ENCODE data around the gene NEU2.

The NEU2 gene

GRCh38 chr2:233035426-233036161, 3.1 kb downstream of the NEU2 start:
- Mint-ChIP-seq H3K4me1 (ENCODE audit: low read depth) (no peaks in the 10 kb centered on the region), H3K27ac (no peak overlapping the region), H3K9me3 (no peaks in the 10 kb centered on the region), H3K4me3 (no peak overlapping the region), H3K27me3 (no peaks in the 10 kb centered on the region), H3K36me3 (ENCODE audit: low read depth) (no peaks in the 10 kb centered on the region)
- intact Hi-C loops (cut with micrococcal nuclease), result no loop called here

GRCh38 chr2:233036162-233036838, 3.8 kb downstream of the NEU2 start:
- intact Hi-C loops (cut with micrococcal nuclease), result no loop called here
- H3K27me3 Mint-ChIP-seq, result no peaks in the 10 kb centered on the region
- H3K4me1 Mint-ChIP-seq (ENCODE audit: low read depth), result no peaks in the 10 kb centered on the region
- H3K36me3 Mint-ChIP-seq (ENCODE audit: low read depth), result no peaks in the 10 kb centered on the region
- H3K4me3 Mint-ChIP-seq, result no peak overlapping the region
- H3K27ac Mint-ChIP-seq, result no peak overlapping the region
- H3K9me3 Mint-ChIP-seq, result no peaks in the 10 kb centered on the region

- no peak overlapping the region for H3K27ac Mint-ChIP-seq
- H3K4me1 Mint-ChIP-seq (ENCODE audit: low read depth), result no peaks in the 10 kb centered on the region
- H3K9me3 Mint-ChIP-seq, result no peaks in the 10 kb centered on the region
- H3K27me3 Mint-ChIP-seq, result no peaks in the 10 kb centered on the region
- H3K4me3 Mint-ChIP-seq, result no peak overlapping the region
- H3K36me3 Mint-ChIP-seq (ENCODE audit: low read depth), result no peaks in the 10 kb centered on the region
- intact Hi-C loops (cut with micrococcal nuclease), result no loop called here
These were observed 4.6 kb downstream of the NEU2 start for GRCh38 chr2:233037078-233037477.

- no peaks in the 10 kb centered on the region for H3K36me3 Mint-ChIP-seq (ENCODE audit: low read depth)
- no peak overlapping the region for H3K4me3 Mint-ChIP-seq
- H3K4me1 Mint-ChIP-seq (ENCODE audit: low read depth), result no peaks in the 10 kb centered on the region
- H3K9me3 Mint-ChIP-seq, result no peaks in the 10 kb centered on the region
- intact Hi-C loops (cut with micrococcal nuclease), result no loop called here
- no peak overlapping the region for H3K27ac Mint-ChIP-seq
- H3K27me3 Mint-ChIP-seq, result no peaks in the 10 kb centered on the region
These were observed 6.9 kb downstream of the NEU2 start for GRCh38 chr2:233039212-233039845.

GRCh38 chr2:233039846-233040530, 7.5 kb downstream of the NEU2 start:
- Mint-ChIP-seq H3K36me3 (ENCODE audit: low read depth) (no peaks in the 10 kb centered on the region), H3K4me1 (ENCODE audit: low read depth) (no peaks in the 10 kb centered on the region), H3K9me3 (no peaks in the 10 kb centered on the region), H3K27ac (no peak overlapping the region), H3K27me3 (no peaks in the 10 kb centered on the region), H3K4me3 (no peak overlapping the region)
- intact Hi-C loops (cut with micrococcal nuclease), result no loop called here

- Mint-ChIP-seq H3K4me1 (ENCODE audit: low read depth) (no peaks in the 10 kb centered on the region), H3K9me3 (no peaks in the 10 kb centered on the region), H3K36me3 (ENCODE audit: low read depth) (no peaks in the 10 kb centered on the region), H3K27ac (no peak overlapping the region), H3K27me3 (no peaks in the 10 kb centered on the region), H3K4me3 (no peak overlapping the region)
- intact Hi-C loops (cut with micrococcal nuclease), result no loop called here
These were observed 8.1 kb downstream of the NEU2 start for GRCh38 chr2:233040571-233040970.

GRCh38 chr2:233041722-233042323, 9.4 kb downstream of the NEU2 start:
- Mint-ChIP-seq H3K36me3 (ENCODE audit: low read depth) (no peaks in the 10 kb centered on the region), H3K4me1 (ENCODE audit: low read depth) (no peaks in the 10 kb centered on the region), H3K27ac (no peak overlapping the region), H3K9me3 (no peaks in the 10 kb centered on the region), H3K4me3 (no peak overlapping the region), H3K27me3 (no peaks in the 10 kb centered on the region)
- intact Hi-C loops (cut with micrococcal nuclease), result no loop called here

GRCh38 chr2:233042549-233042948, 10.1 kb downstream of the NEU2 start:
- no peak overlapping the region for H3K27ac Mint-ChIP-seq
- intact Hi-C loops (cut with micrococcal nuclease), result no loop called here
- H3K27me3 Mint-ChIP-seq, result peaks cover under 1% of the 10 kb centered on the region
- no peaks in the 10 kb centered on the region for H3K36me3 Mint-ChIP-seq (ENCODE audit: low read depth)
- no peaks in the 10 kb centered on the region for H3K9me3 Mint-ChIP-seq
- no peak overlapping the region for H3K4me3 Mint-ChIP-seq
- H3K4me1 Mint-ChIP-seq (ENCODE audit: low read depth), result no peaks in the 10 kb centered on the region

GRCh38 chr2:233044974-233045605, 12.6 kb downstream of the NEU2 start:
- Mint-ChIP-seq H3K27ac (no peak overlapping the region), H3K4me1 (ENCODE audit: low read depth) (peaks cover 8% of the 10 kb centered on the region), H3K4me3 (no peak overlapping the region), H3K27me3 (peaks cover 11% of the 10 kb centered on the region), H3K9me3 (no peaks in the 10 kb centered on the region), H3K36me3 (ENCODE audit: low read depth) (no peaks in the 10 kb centered on the region)
- intact Hi-C loops (cut with micrococcal nuclease), result no loop called here

- Mint-ChIP-seq H3K27me3 (peaks cover 11% of the 10 kb centered on the region), H3K4me1 (ENCODE audit: low read depth) (peaks cover 23% of the 10 kb centered on the region), H3K4me3 (no peak overlapping the region), H3K27ac (no peak overlapping the region), H3K36me3 (ENCODE audit: low read depth) (no peaks in the 10 kb centered on the region), H3K9me3 (no peaks in the 10 kb centered on the region)
- intact Hi-C loops (cut with micrococcal nuclease), result no loop called here
These were observed 14.7 kb downstream of the NEU2 start for GRCh38 chr2:233047206-233047605.

- H3K27me3 Mint-ChIP-seq, result peaks cover 11% of the 10 kb centered on the region
- no peak overlapping the region for H3K4me3 Mint-ChIP-seq
- H3K9me3 Mint-ChIP-seq, result no peaks in the 10 kb centered on the region
- no peak overlapping the region for H3K27ac Mint-ChIP-seq
- intact Hi-C loops (cut with micrococcal nuclease), result no loop called here
- peaks cover 23% of the 10 kb centered on the region for H3K4me1 Mint-ChIP-seq (ENCODE audit: low read depth)
- H3K36me3 Mint-ChIP-seq (ENCODE audit: low read depth), result no peaks in the 10 kb centered on the region
These were observed 15.2 kb downstream of the NEU2 start for GRCh38 chr2:233047667-233048066.

GRCh38 chr2:233048569-233049193, 16.2 kb downstream of the NEU2 start:
- intact Hi-C loops (cut with micrococcal nuclease), result no loop called here
- H3K9me3 Mint-ChIP-seq, result no peaks in the 10 kb centered on the region
- peaks cover 11% of the 10 kb centered on the region for H3K27me3 Mint-ChIP-seq
- H3K36me3 Mint-ChIP-seq (ENCODE audit: low read depth), result no peaks in the 10 kb centered on the region
- no peak overlapping the region for H3K4me3 Mint-ChIP-seq
- H3K27ac Mint-ChIP-seq, result no peak overlapping the region
- H3K4me1 Mint-ChIP-seq (ENCODE audit: low read depth), result peaks cover 24% of the 10 kb centered on the region

- Mint-ChIP-seq H3K27ac (no peak overlapping the region), H3K4me3 (no peak overlapping the region), H3K9me3 (no peaks in the 10 kb centered on the region), H3K27me3 (peaks cover 14% of the 10 kb centered on the region), H3K4me1 (ENCODE audit: low read depth) (peaks cover 29% of the 10 kb centered on the region), H3K36me3 (ENCODE audit: low read depth) (no peaks in the 10 kb centered on the region)
- intact Hi-C loops (cut with micrococcal nuclease), result no loop called here
These were observed 16.8 kb downstream of the NEU2 start for GRCh38 chr2:233049194-233049761.

Measured in dendritic cell treated with granulocyte-macrophage colony-stimulating factor and Interleukin-4, amounts not matched to agents 40 ng/mL and 50 ng/mL, for 4 days (primary cell).